ENCODE data around the gene CDH24.

DNA sequence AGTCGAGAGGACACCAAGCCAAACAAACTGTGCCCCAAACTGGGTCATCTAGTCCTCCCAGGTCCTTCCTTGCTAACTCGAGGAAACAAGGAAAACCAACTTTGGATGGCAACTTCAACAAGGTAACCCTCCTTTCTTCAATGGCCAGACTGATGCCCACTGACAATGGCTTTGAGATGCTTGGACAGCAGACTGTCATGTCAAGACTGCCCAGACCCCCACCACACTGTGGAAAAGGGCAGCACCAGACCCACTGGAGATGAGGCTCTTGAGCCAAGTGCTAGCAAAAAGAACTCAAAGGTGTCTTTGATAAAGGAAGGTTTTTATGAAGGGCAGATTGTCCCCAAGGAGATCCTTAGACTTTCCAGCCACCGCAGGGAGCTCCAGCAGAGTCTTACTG lies 9.0 kb upstream of the CDH24 start:
- TF ChIP-seq POLR2AphosphoS5 (IDR thresholded peaks at IDR 0.05; ENCODE audit: low read depth, low read length), result no peak
- no peak for TF ChIP-seq POLR2A (IDR thresholded peaks at IDR 0.05; ENCODE audit: low read depth, low read length)
